Activated CD4-positive, alpha-beta T cell treated with anti-CD3 and anti-CD28 coated beads, Interleukin-2, amount 10 ng/mL, durations not matched to agents 7 days and 5 days (primary cell): ENCODE results near the gene LGALS7. TPM values are rescaled to one million over a fixed set of nuclear protein-coding genes. Genes with fewer than 3 reads are reported as not detected.

Experiments
- CTCF ChIA-PET: fragments of 350-600 bp; sonication (Branson Sonifier 250); formaldehyde crosslinking; loops from one replicate; lab custom pipeline; 2021; ENCODE audit warnings: antibody characterized with exemption; lab: Charles Lee
- POLR2A ChIA-PET: fragments of 350-600 bp; sonication (Branson Sonifier 250); formaldehyde crosslinking; loops from one replicate; lab custom pipeline; 2021; ENCODE audit warnings: antibody characterized with exemption; lab: Charles Lee
- DNase-seq: peaks from one replicate; pipeline ENCODE4 v3.0.0-alpha.2; 2020
- H3K27ac Mint-ChIP-seq: one replicate; pipeline ENCODE4 v1.8.0; 2021; ENCODE audit warnings: mild to moderate bottlenecking, moderate library complexity, mixed read lengths
- H3K27me3 Mint-ChIP-seq: one replicate; pipeline ENCODE4 v1.8.0; 2021; ENCODE audit warnings: mixed read lengths
- H3K36me3 Mint-ChIP-seq: one replicate; pipeline ENCODE4 v1.8.0; 2021; ENCODE audit warnings: low read depth, mixed read lengths
- H3K4me1 Mint-ChIP-seq: one replicate; pipeline ENCODE4 v1.8.0; 2021; ENCODE audit warnings: mixed read lengths
- H3K4me3 Mint-ChIP-seq: one replicate; pipeline ENCODE4 v1.8.0; 2021; ENCODE audit warnings: mild to moderate bottlenecking, moderate library complexity, mixed read lengths
- H3K9me3 Mint-ChIP-seq: one replicate; pipeline ENCODE4 v1.8.0; 2021; ENCODE audit warnings: mixed read lengths
- total RNA-seq, 2 experiments: library from RNA; stranded (reverse); gene quantifications; one replicate each; pipeline ENCODE4 v1.2.3, GENCODE V29; 2021

LGALS7 gene
- total RNA-seq, 2 experiments from 2014 or later, result not detected

- H3K4me1 Mint-ChIP-seq, result no peaks in the 10 kb centered on the region
- no peaks in the 10 kb centered on the region for H3K27me3 Mint-ChIP-seq
- DNase-seq, result no peak
- H3K36me3 Mint-ChIP-seq, result peaks cover 16% of the 10 kb centered on the region
- no peaks in the 10 kb centered on the region for H3K9me3 Mint-ChIP-seq
- H3K27ac Mint-ChIP-seq, result no peak overlapping the region
- CTCF ChIA-PET, result interaction anchor here (0.9 to 2.0 kb wide), 5 partner anchors 8 to 207 kb away, joined by 3 to 8 read pairs (median 4); partner anchors contain the start of genes ECH1, MRPS12 and SARS2
- POLR2A ChIA-PET, result no interaction called here
- no peak overlapping the region for H3K4me3 Mint-ChIP-seq
Measured at GRCh38 chr19:38723990-38724854, 49.1 kb downstream of the LGALS7 start.

- no peaks in the 10 kb centered on the region for H3K9me3 Mint-ChIP-seq
- CTCF ChIA-PET, result interaction anchor here (0.9 to 2.0 kb wide), 4 partner anchors 9 to 207 kb away, joined by 3 to 8 read pairs (median 5); partner anchors contain the start of genes ECH1, MRPS12 and SARS2
- POLR2A ChIA-PET, result no interaction called here
- H3K4me1 Mint-ChIP-seq, result no peaks in the 10 kb centered on the region
- H3K4me3 Mint-ChIP-seq, result no peak overlapping the region
- no peak for DNase-seq
- H3K27me3 Mint-ChIP-seq, result no peaks in the 10 kb centered on the region
- H3K27ac Mint-ChIP-seq, result no peak overlapping the region
- H3K36me3 Mint-ChIP-seq, result peaks cover 17% of the 10 kb centered on the region
Measured at GRCh38 chr19:38723606-38723965, 49.7 kb downstream of the LGALS7 start.

GRCh38 chr19:38722947-38723605 lies 50.2 kb downstream of the LGALS7 start:
- Mint-ChIP-seq H3K27ac (no peak overlapping the region), H3K9me3 (no peaks in the 10 kb centered on the region), H3K4me3 (no peak overlapping the region), H3K4me1 (no peaks in the 10 kb centered on the region), H3K36me3 (peaks cover 19% of the 10 kb centered on the region), H3K27me3 (no peaks in the 10 kb centered on the region)
- ChIA-PET POLR2A (no interaction called here), CTCF (interaction anchor here (0.6 to 1.9 kb wide), 4 partner anchors 10 to 134 kb away, joined by 3 to 8 read pairs (median 4); partner anchors contain the start of gene ECH1)
- no peak for DNase-seq

- Mint-ChIP-seq H3K4me1 (no peaks in the 10 kb centered on the region), H3K9me3 (no peaks in the 10 kb centered on the region), H3K36me3 (peaks cover 13% of the 10 kb centered on the region), H3K27ac (no peak overlapping the region), H3K4me3 (no peak overlapping the region), H3K27me3 (no peaks in the 10 kb centered on the region)
- DNase-seq, result no peak
- POLR2A ChIA-PET, result interaction anchor here (0.7 kb wide), 1 partner anchor 75 kb away, joined by 4 read pairs; no protein-coding TSS in a partner anchor
- CTCF ChIA-PET, result interaction anchor here (1.9 kb wide), 1 partner anchor 13 kb away, joined by 8 read pairs; no protein-coding TSS in a partner anchor
Measured at GRCh38 chr19:38721979-38722773, 51.1 kb downstream of the LGALS7 start.

GRCh38 chr19:38721496-38721895 lies 51.8 kb downstream of the LGALS7 start:
- Mint-ChIP-seq H3K4me3 (no peak overlapping the region), H3K36me3 (peaks cover 16% of the 10 kb centered on the region), H3K4me1 (no peaks in the 10 kb centered on the region), H3K9me3 (no peaks in the 10 kb centered on the region), H3K27me3 (no peaks in the 10 kb centered on the region), H3K27ac (no peak overlapping the region)
- POLR2A ChIA-PET, result no interaction called here
- CTCF ChIA-PET, result no interaction called here
- DNase-seq, result no peak

Other genes with a start within 250 kb of the LGALS7 start
- gene MAP4K1, start 155.6 kb downstream of the LGALS7 start, total RNA-seq, result 100 to 1,000 TPM; 282 to 313 TPM
- gene EIF3K, start 154.3 kb downstream of the LGALS7 start, total RNA-seq, result 100 to 1,000 TPM; 309 to 318 TPM
- 100 to 1,000 TPM; 337 to 354 TPM for gene ACTN4, start 125.9 kb downstream of the LGALS7 start, total RNA-seq
- 1 to 10 TPM; 3.5 to 3.7 TPM for gene CAPN12, start 29.0 kb downstream of the LGALS7 start, total RNA-seq
- not detected for gene LGALS7B, start 15.7 kb upstream of the LGALS7 start, total RNA-seq
- 1 to 10 TPM; 2.1 to 2.3 TPM for gene LGALS4, start 39.4 kb upstream of the LGALS7 start, total RNA-seq
- gene ECH1, start 58.3 kb upstream of the LGALS7 start, total RNA-seq, result 100 to 1,000 TPM; 143 to 144 TPM
- 100 to 1,000 TPM; 517 to 535 TPM for gene HNRNPL, start 76.5 kb upstream of the LGALS7 start, total RNA-seq
- gene RINL, start 104.8 kb upstream of the LGALS7 start, total RNA-seq, result 10 to 100 TPM; 65.0 to 66.9 TPM
- gene SIRT2, start 126.1 kb upstream of the LGALS7 start, total RNA-seq, result 10 to 100 TPM; 45.2 to 47.1 TPM
- 10 to 100 TPM; 31.6 to 32.2 TPM for gene NFKBIB, start 126.5 kb upstream of the LGALS7 start, total RNA-seq
- gene CCER2, start 138.7 kb upstream of the LGALS7 start, total RNA-seq, result under 1 TPM; 0.83 to 0.97 TPM
- gene SARS2, start 157.2 kb upstream of the LGALS7 start, total RNA-seq, result 10 to 100 TPM; 33.4 to 37.9 TPM
- gene MRPS12, start 157.4 kb upstream of the LGALS7 start, total RNA-seq, result 10 to 100 TPM; 54.8 to 57.5 TPM
- gene FBXO17, start 202.2 kb upstream of the LGALS7 start, total RNA-seq, result under 1 TPM in 1 of 2 experiments, not detected in 1; 0.35 TPM